GM12801 (cell line): ENCODE data around the gene MST1R.

Source experiments
- TF ChIP-seq, protein P1 (sequence below): IDR thresholded peaks from one replicate; pipeline ENCODE4 v1.5.1; 2011; ENCODE audit warnings: control low read depth; ENCODE audit not compliant: insufficient read length; ENCODE audit errors: extremely low read depth

Gene MST1R

DNA sequence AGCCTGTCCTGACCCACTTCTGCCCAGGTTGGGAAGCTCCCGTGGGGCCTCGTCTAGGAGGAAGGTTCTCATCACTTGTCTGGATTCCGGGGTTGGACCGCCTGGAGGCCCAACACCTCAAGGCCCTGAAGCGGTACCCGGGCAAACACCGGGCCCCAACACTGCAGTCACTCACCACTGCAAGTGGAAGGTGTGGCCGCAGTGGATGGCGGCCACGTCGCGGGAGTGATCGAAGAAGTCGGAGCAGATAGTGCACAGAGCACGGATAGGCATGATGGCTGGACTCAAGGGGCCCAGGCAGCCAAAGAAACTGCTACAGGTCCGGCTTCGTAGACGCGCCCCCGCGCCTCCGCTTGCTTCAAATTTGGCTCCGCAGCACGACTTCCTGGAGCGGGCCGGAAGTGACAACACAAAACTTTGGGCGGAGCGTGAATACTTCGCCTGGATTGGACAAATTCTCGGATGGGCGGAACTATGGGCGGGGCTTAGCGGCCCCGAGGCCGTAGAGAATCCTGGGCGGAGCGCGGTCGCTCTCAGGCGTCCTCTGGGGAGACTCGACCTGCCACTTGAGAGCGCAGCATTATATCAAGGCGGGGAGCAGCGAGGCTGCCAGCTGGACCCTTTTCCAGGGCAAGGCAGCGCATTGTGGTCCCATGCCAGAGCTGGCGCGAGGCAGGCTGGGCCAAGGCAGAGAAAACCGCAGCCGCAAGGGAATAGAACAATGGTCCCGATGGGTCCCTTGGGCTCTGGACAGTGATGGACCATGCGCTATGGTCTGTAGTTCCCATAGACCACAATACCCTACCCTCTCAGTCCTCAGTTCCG is 47.3 kb downstream of the MST1R start, which contains the start of gene TRAIP:
TRAIP (minus strand) TSS at position 384 of the 825 bp plus-strand sequence; CDS start at position 273, 111 bp downstream.
- TF ChIP-seq, protein P1, sequence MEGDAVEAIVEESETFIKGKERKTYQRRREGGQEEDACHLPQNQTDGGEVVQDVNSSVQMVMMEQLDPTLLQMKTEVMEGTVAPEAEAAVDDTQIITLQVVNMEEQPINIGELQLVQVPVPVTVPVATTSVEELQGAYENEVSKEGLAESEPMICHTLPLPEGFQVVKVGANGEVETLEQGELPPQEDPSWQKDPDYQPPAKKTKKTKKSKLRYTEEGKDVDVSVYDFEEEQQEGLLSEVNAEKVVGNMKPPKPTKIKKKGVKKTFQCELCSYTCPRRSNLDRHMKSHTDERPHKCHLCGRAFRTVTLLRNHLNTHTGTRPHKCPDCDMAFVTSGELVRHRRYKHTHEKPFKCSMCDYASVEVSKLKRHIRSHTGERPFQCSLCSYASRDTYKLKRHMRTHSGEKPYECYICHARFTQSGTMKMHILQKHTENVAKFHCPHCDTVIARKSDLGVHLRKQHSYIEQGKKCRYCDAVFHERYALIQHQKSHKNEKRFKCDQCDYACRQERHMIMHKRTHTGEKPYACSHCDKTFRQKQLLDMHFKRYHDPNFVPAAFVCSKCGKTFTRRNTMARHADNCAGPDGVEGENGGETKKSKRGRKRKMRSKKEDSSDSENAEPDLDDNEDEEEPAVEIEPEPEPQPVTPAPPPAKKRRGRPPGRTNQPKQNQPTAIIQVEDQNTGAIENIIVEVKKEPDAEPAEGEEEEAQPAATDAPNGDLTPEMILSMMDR = no peak

GRCh38 chr3:49855662-49856061 is 48.0 kb downstream of the MST1R start:
- TF ChIP-seq, protein P1 = no peak

DNA sequence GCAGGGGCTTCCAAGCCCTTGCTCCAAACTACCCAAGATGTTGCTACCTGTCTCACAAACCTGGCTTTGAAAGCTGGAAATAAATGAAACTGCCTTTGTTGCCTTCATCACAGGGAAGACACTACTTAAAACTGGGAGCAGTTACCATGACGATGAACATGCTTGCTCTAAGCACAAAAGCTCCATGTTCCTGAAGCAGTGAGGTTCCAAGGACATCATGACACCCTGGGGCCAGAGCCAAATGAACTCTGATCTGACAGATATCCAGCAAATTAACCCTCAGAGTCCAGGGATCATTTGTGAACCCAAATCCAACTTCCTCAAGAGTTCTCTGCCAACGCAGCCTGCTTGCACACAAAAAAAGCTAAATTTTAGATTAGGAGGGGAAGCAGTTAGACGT is 58.0 kb downstream of the MST1R start:
- TF ChIP-seq, protein P1 = no peak

- TF ChIP-seq, protein P1 = no peak
Measured at GRCh38 chr3:49844464-49845183, 59.0 kb downstream of the MST1R start.

- TF ChIP-seq, protein P1 = no peak
Measured at GRCh38 chr3:49842843-49843517, 60.7 kb downstream of the MST1R start.

GRCh38 chr3:49841806-49842205 is 61.9 kb downstream of the MST1R start:
- TF ChIP-seq, protein P1 = no peak

DNA sequence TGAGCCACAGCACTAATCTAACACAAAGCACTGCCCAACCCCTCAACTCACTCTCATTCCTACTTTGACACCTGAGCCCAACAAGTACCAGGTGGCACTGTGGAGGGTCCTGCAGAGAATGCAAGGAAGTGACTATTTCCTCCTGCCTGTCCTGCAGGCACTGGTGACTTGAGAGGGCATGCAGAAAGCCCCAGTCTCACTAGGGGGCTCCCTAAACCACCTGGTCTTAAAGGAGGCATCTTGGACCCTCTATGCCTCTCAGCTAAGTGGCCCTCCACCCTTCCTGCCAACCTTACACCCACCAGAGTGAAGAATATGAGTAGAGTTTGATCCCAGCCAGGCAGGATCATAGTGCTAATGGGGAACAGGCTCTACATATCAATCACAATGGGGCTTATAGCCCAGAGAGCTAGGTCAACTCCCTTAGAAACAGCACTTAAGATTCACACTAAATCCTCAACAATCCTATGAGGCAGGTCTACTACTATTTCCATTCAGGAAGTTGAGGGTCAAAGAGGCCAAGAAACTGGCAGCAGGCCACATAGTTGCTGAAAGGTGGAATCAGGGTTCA is 62.5 kb downstream of the MST1R start:
- TF ChIP-seq, protein P1 = no peak
